Neural cell (in vitro differentiated cells): ENCODE results near the gene ADCYAP1. TPM values are rescaled to one million over a fixed set of nuclear protein-coding genes. Genes with fewer than 3 reads are reported as not detected.

ENCODE experiments used
- H2AFZ ChIP-seq: fragments of 200-600, 300-800 bp; sonication (generic), shearing (Covaris generic); 2 replicates; pipeline ENCODE4 v1.6.0; 2014; ENCODE audit warnings: low read depth, mild to moderate bottlenecking, antibody characterized with exemption, low read length, moderate library complexity
- H3F3A ChIP-seq: fragments of 200-600 bp; shearing (Covaris generic); 2 replicates; pipeline ENCODE4 v1.6.1; 2016; ENCODE audit warnings: mild to moderate bottlenecking, moderate library complexity, mixed read lengths, antibody characterized with exemption, low read length; ENCODE audit not compliant: insufficient read depth, poor library complexity, severe bottlenecking
- H3K27ac ChIP-seq: fragments of 200-600, 300-800 bp; sonication (generic), shearing (Covaris generic); 2 replicates; pipeline ENCODE4 v1.5.1; 2014; ENCODE audit warnings: mild to moderate bottlenecking, low read length, moderate library complexity
- H3K27me3 ChIP-seq: fragments of 300-800, 200-600 bp; sonication (generic), shearing (Covaris generic); 2 replicates; pipeline ENCODE4 v1.6.0; 2014; ENCODE audit warnings: mild to moderate bottlenecking, low read depth, low read length, moderate library complexity; ENCODE audit not compliant: insufficient read depth
- H3K36me3 ChIP-seq: fragments of 300-800, 200-600 bp; sonication (generic), shearing (Covaris generic); 2 replicates; pipeline ENCODE4 v1.5.1; 2014; ENCODE audit warnings: mild to moderate bottlenecking, antibody characterized with exemption, low read length, moderate library complexity; ENCODE audit not compliant: insufficient read depth
- H3K4me2 ChIP-seq: fragments of 300-800, 200-600 bp; sonication (generic), shearing (Covaris generic); 2 replicates; pipeline ENCODE4 v1.6.0; 2014; ENCODE audit warnings: mild to moderate bottlenecking, low read length
- H3K4me3 ChIP-seq: fragments of 300-800, 200-600 bp; sonication (generic), shearing (Covaris generic); 2 replicates; pipeline ENCODE4 v1.5.1; 2014; ENCODE audit warnings: mild to moderate bottlenecking, low read length, moderate library complexity
- H3K79me2 ChIP-seq: fragments of 200-600 bp; shearing (Covaris generic); replicated peaks from 2 replicates; pipeline ENCODE4 v1.6.0; 2014; ENCODE audit warnings: mild to moderate bottlenecking, low read length, moderate library complexity; ENCODE audit not compliant: insufficient read depth
- H3K9ac ChIP-seq: fragments of 300-800, 200-600 bp; sonication (generic), shearing (Covaris generic); 2 replicates; pipeline ENCODE4 v1.6.1; 2016; ENCODE audit warnings: mild to moderate bottlenecking, low read length, mixed read lengths
- H3K9me2 ChIP-seq: fragments of 200-600 bp; shearing (Covaris generic); 2 replicates; pipeline ENCODE4 v1.6.1; 2016; ENCODE audit warnings: mild to moderate bottlenecking, low read length, mixed read lengths; ENCODE audit not compliant: insufficient read depth
- H3K9me3 ChIP-seq: fragments of 200-600, 300-800 bp; sonication (generic), shearing (Covaris generic); 2 replicates; pipeline ENCODE4 v1.6.1; 2016; ENCODE audit warnings: mild to moderate bottlenecking, mixed run types, low read length, moderate library complexity, mixed read lengths
- H4K20me1 ChIP-seq: fragments of 200-600 bp; shearing (Covaris generic); 2 replicates; pipeline ENCODE4 v1.6.1; 2016; ENCODE audit warnings: mild to moderate bottlenecking, mixed run types; ENCODE audit not compliant: insufficient read depth
- EP300 ChIP-seq: fragments of 450-650 bp; conservative IDR thresholded peaks from 2 replicates; pipeline ENCODE4 v1.6.1; 2014; ENCODE audit warnings: antibody characterized with exemption, mild to moderate bottlenecking, moderate library complexity; ENCODE audit not compliant: poor library complexity, severe bottlenecking
- EZH2 ChIP-seq: fragments of 200-600, 300-800 bp; shearing (Covaris generic), sonication (generic); IDR thresholded peaks from 2 replicates; pipeline ENCODE4 v1.6.1; 2014; ENCODE audit warnings: antibody characterized with exemption, low read length, borderline replicate concordance, mild to moderate bottlenecking; ENCODE audit not compliant: insufficient read depth, poor library complexity, severe bottlenecking
- MXI1 ChIP-seq: fragments of 450-650 bp; conservative IDR thresholded peaks from 2 replicates; pipeline ENCODE4 v1.6.1; 2014; ENCODE audit warnings: antibody characterized with exemption, mild to moderate bottlenecking; ENCODE audit not compliant: poor library complexity, severe bottlenecking
- POLR2AphosphoS5 ChIP-seq: IDR thresholded peaks from 2 replicates; pipeline ENCODE4 v1.6.1; 2012
- RAD21 ChIP-seq: fragments of 450-650 bp; conservative IDR thresholded peaks from 2 replicates; pipeline ENCODE4 v1.6.1; 2014; ENCODE audit warnings: antibody characterized with exemption, mild to moderate bottlenecking, moderate library complexity
- SMC3 ChIP-seq: fragments of 450-650 bp; conservative IDR thresholded peaks from 2 replicates; pipeline ENCODE4 v1.6.1; 2014; ENCODE audit warnings: antibody characterized with exemption, mild to moderate bottlenecking, moderate library complexity; ENCODE audit not compliant: poor library complexity
- TAF1 ChIP-seq: IDR thresholded peaks from 2 replicates; pipeline ENCODE4 v1.6.1; 2012; ENCODE audit warnings: low read depth
- polyA plus RNA-seq: library from polyadenylated mRNA; depleted of rRNA; stranded (reverse); fragments of >200 nt; gene quantifications from 2 replicates; pipeline ENCODE4 v1.2.3, GENCODE V29; 2014
- TF ChIP-seq, protein P1 (sequence below): fragments of 450-650 bp; IDR thresholded peaks from 2 replicates; pipeline ENCODE4 v1.5.1; 2014; ENCODE audit warnings: antibody characterized with exemption, mild to moderate bottlenecking, moderate library complexity; ENCODE audit not compliant: poor library complexity, severe bottlenecking
- TF ChIP-seq, protein P2 (sequence below): IDR thresholded peaks from 2 replicates; pipeline ENCODE4 v1.6.1; 2012; ENCODE audit warnings: borderline replicate concordance

ADCYAP1 gene
- polyA plus RNA-seq, 1 donor from 2014 or later = 0.98 TPM

DNA sequence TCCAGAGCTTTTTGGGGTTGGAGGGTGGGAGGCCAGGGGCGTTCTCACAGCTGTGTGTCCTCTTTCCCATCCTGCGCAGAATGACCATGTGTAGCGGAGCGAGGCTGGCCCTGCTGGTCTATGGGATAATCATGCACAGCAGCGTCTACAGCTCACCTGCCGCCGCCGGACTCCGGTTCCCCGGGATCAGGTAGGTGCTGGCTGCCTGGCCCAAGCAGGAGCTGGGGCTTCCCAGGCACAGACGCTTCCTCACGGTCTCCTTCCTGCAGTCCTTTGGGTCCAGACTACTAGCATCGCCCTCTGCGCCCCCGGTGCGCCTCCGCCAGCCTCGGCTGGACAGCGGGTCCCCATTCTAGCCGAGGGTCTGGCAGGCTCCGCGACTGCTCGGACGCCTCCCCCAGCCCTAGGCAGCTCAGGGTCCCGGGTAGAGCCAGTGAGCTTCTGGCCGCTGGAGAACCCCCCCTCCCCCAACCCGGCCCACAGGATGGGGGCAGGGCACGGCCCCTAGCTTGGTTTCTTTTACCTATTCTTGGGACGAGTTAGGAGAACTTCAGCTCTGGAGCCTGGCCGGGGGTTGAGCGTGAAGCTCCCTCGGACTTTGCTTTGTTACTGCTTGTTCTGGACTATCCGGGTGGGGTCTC is 756 bp downstream of the ADCYAP1 start:
- Histone ChIP-seq H3F3A (no peaks in the 10 kb centered on the region), H3K9me3 (no peaks in the 10 kb centered on the region), H3K9ac (no peak overlapping the region), H3K79me2 (no peaks in the 10 kb centered on the region), H3K4me2 (no peak overlapping the region), H3K27ac (no peak overlapping the region), H4K20me1 (no peaks in the 10 kb centered on the region), H3K9me2 (no peaks in the 10 kb centered on the region), H2AFZ (no peak overlapping the region), H3K4me3 (peak overlapping the region; percentile 65), H3K36me3 (no peaks in the 10 kb centered on the region), H3K27me3 (peaks cover 98% of the 10 kb centered on the region)
- TF ChIP-seq TAF1 (no peak), RAD21 (no peak), MXI1 (no peak), SMC3 (no peak), POLR2AphosphoS5 (no peak), EP300 (no peak), EZH2 (no peak)
- TF ChIP-seq, protein P1, sequence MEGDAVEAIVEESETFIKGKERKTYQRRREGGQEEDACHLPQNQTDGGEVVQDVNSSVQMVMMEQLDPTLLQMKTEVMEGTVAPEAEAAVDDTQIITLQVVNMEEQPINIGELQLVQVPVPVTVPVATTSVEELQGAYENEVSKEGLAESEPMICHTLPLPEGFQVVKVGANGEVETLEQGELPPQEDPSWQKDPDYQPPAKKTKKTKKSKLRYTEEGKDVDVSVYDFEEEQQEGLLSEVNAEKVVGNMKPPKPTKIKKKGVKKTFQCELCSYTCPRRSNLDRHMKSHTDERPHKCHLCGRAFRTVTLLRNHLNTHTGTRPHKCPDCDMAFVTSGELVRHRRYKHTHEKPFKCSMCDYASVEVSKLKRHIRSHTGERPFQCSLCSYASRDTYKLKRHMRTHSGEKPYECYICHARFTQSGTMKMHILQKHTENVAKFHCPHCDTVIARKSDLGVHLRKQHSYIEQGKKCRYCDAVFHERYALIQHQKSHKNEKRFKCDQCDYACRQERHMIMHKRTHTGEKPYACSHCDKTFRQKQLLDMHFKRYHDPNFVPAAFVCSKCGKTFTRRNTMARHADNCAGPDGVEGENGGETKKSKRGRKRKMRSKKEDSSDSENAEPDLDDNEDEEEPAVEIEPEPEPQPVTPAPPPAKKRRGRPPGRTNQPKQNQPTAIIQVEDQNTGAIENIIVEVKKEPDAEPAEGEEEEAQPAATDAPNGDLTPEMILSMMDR = no peak
- TF ChIP-seq, protein P2, sequence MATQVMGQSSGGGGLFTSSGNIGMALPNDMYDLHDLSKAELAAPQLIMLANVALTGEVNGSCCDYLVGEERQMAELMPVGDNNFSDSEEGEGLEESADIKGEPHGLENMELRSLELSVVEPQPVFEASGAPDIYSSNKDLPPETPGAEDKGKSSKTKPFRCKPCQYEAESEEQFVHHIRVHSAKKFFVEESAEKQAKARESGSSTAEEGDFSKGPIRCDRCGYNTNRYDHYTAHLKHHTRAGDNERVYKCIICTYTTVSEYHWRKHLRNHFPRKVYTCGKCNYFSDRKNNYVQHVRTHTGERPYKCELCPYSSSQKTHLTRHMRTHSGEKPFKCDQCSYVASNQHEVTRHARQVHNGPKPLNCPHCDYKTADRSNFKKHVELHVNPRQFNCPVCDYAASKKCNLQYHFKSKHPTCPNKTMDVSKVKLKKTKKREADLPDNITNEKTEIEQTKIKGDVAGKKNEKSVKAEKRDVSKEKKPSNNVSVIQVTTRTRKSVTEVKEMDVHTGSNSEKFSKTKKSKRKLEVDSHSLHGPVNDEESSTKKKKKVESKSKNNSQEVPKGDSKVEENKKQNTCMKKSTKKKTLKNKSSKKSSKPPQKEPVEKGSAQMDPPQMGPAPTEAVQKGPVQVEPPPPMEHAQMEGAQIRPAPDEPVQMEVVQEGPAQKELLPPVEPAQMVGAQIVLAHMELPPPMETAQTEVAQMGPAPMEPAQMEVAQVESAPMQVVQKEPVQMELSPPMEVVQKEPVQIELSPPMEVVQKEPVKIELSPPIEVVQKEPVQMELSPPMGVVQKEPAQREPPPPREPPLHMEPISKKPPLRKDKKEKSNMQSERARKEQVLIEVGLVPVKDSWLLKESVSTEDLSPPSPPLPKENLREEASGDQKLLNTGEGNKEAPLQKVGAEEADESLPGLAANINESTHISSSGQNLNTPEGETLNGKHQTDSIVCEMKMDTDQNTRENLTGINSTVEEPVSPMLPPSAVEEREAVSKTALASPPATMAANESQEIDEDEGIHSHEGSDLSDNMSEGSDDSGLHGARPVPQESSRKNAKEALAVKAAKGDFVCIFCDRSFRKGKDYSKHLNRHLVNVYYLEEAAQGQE = no peak

DNA sequence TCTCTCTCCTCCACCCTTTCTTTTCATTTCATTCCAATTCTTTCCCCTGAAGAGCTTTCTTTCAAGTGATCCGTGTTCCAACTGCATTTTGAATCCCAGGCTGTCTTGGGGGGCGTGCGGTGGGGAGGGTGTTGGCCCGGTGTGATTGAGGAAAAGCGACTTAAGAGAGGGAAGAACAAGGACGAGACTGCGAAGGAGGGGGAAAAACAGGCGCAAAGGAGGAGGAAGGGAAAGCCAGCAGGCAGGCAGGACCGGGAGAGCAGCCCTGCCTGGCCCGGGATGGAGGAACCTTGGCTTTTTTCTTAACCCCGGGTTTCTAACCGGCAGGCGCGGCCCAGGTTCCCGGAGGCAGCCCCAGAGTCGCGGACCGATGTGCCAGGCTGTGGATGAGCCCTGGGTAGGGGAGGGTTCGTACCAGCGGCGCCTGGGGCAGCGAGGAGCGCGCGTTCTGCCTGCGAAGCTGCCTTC is 1.3 kb downstream of the ADCYAP1 start:
- no peaks in the 10 kb centered on the region for H3K9me2 ChIP-seq
- TF ChIP-seq RAD21 (no peak), EZH2 (peak; percentile 95)
- no peaks in the 10 kb centered on the region for H3K79me2 ChIP-seq
- no peaks in the 10 kb centered on the region for H3K36me3 ChIP-seq
- H3K9me3 ChIP-seq = no peaks in the 10 kb centered on the region
- H3F3A ChIP-seq = no peaks in the 10 kb centered on the region
- H4K20me1 ChIP-seq = no peaks in the 10 kb centered on the region
- H2AFZ ChIP-seq = no peak overlapping the region
- peak overlapping the region; percentile 65 for H3K4me3 ChIP-seq
- peaks cover 98% of the 10 kb centered on the region for H3K27me3 ChIP-seq
- H3K27ac ChIP-seq = no peak overlapping the region
- H3K9ac ChIP-seq = no peak overlapping the region
- peak overlapping the region; percentile 42 for H3K4me2 ChIP-seq
